Panc1 (cell line): ENCODE data around the gene PTGES3.

ENCODE experiments used
- CTCF ChIP-seq: fragments of 450-650 bp; IDR thresholded peaks from 2 replicates; pipeline ENCODE4 v1.5.1; 2017; ENCODE audit warnings: mild to moderate bottlenecking
- REST ChIP-seq, 2 experiments: IDR thresholded peaks; 2 replicates each; pipeline ENCODE4 v1.6.1; 2011 to 2012; ENCODE audit warnings: low read depth in 2 of 2, control low read depth in 1 of 2, low read length in 1 of 2, mild to moderate bottlenecking in 1 of 2, moderate library complexity in 1 of 2; ENCODE audit not compliant: insufficient read depth in 1 of 2

GRCh38 chr12:56723352-56723751 is 35.3 kb upstream of the PTGES3 start:
- TF ChIP-seq CTCF = no peak
- TF ChIP-seq REST (IDR thresholded peaks at IDR 0.05; ENCODE audit: insufficient read depth in 1 of 2, low read depth in 2 of 2, low read length in 1 of 2) = no peak
